BJ (cell line): Measurements from ENCODE around the gene STARD10. TPM values are rescaled to one million over a fixed set of nuclear protein-coding genes. Genes with fewer than 3 reads are reported as not detected.

Experiments
- CTCF ChIA-PET: fragments of 350-600 bp; formaldehyde crosslinking; extraction: SDS; loops from one replicate; lab custom pipeline; 2021; ENCODE audit warnings: antibody characterized with exemption, inconsistent platforms; lab: Yijun Ruan, JAX
- POLR2A ChIA-PET: fragments of 300-600 bp; sonication (Branson Sonifier 250); formaldehyde crosslinking; extraction: SDS; loops from one replicate; lab custom pipeline; 2021; ENCODE audit warnings: antibody characterized with exemption; lab: Charles Lee
- DNase-seq: peaks from one replicate; pipeline ENCODE4 v3.0.0-alpha.2; 2011; ENCODE audit warnings: low read depth
- H3K27me3 ChIP-seq: 2 replicates; pipeline ENCODE4 v1.6.0; 2011; ENCODE audit warnings: low read length; ENCODE audit not compliant: control insufficient read depth, insufficient read depth
- H3K36me3 ChIP-seq: 2 replicates; pipeline ENCODE4 v1.5.1; 2011; ENCODE audit warnings: low read length; ENCODE audit not compliant: control insufficient read depth, insufficient read depth
- H3K4me3 ChIP-seq: 2 replicates; pipeline ENCODE4 v1.5.1; 2011; ENCODE audit warnings: low read depth, mild to moderate bottlenecking, control low read depth, low read length
- CTCF ChIP-seq: IDR thresholded peaks from 2 replicates; pipeline ENCODE4 v1.5.1; 2011; ENCODE audit warnings: low read depth, mild to moderate bottlenecking, control low read depth, inconsistent platforms, low read length, moderate library complexity; ENCODE audit not compliant: insufficient read depth
- polyA plus RNA-seq: library from polyadenylated mRNA; depleted of rRNA; stranded (reverse); fragments of >200 nt; gene quantifications from 2 replicates; pipeline ENCODE4 v1.2.3, GENCODE V29; 2011; rRNA removed
- small RNA-seq: library from RNA; depleted of rRNA; stranded (forward); fragments of <200 nt; gene quantifications from one replicate; pipeline ENCODE3, GENCODE V24; 2012; ENCODE audit warnings: low replicate concordance, low read depth; ENCODE audit not compliant: insufficient read length

Gene STARD10
- polyA plus RNA-seq, 1 experiment = 37.1 TPM

GRCh38 chr11:72707032-72707431 is 86.8 kb downstream of the STARD10 start:
- H3K4me3 ChIP-seq = no peak overlapping the region
- POLR2A ChIA-PET = no interaction called here
- CTCF ChIA-PET = interaction anchor here (1.0 to 1.8 kb wide), 2 partner anchors 18 to 23 kb away, joined by 3 to 4 read pairs; no protein-coding TSS in a partner anchor
- peaks cover 50% of the 10 kb centered on the region for H3K36me3 ChIP-seq
- no peak for DNase-seq
- TF ChIP-seq CTCF = no peak
- no peaks in the 10 kb centered on the region for H3K27me3 ChIP-seq

GRCh38 chr11:72706579-72706978 is 87.3 kb downstream of the STARD10 start:
- H3K4me3 ChIP-seq = no peak overlapping the region
- TF ChIP-seq CTCF = no peak
- DNase-seq = no peak
- POLR2A ChIA-PET = no interaction called here
- H3K36me3 ChIP-seq = peaks cover 52% of the 10 kb centered on the region
- CTCF ChIA-PET = interaction anchor here (1.0 to 1.8 kb wide), 2 partner anchors 18 to 23 kb away, joined by 3 to 4 read pairs; no protein-coding TSS in a partner anchor
- H3K27me3 ChIP-seq = no peaks in the 10 kb centered on the region

- Histone ChIP-seq H3K27me3 (no peaks in the 10 kb centered on the region), H3K36me3 (peaks cover 50% of the 10 kb centered on the region), H3K4me3 (no peak overlapping the region)
- no peak for DNase-seq
- ChIA-PET CTCF (interaction anchor here (1.8 to 5.1 kb wide), 2 partner anchors 19 to 23 kb away, joined by 4 to 43 read pairs; no protein-coding TSS in a partner anchor), POLR2A (no interaction called here)
- no peak for TF ChIP-seq CTCF
These were observed 88.1 kb downstream of the STARD10 start for GRCh38 chr11:72705442-72706365.

- no peak for DNase-seq
- no peak overlapping the region for H3K4me3 ChIP-seq
- POLR2A ChIA-PET = no interaction called here
- no peak for TF ChIP-seq CTCF
- H3K36me3 ChIP-seq = peaks cover 47% of the 10 kb centered on the region
- H3K27me3 ChIP-seq = no peaks in the 10 kb centered on the region
- CTCF ChIA-PET = interaction anchor here (0.6 to 5.1 kb wide), 3 partner anchors 22 to 88 kb away, joined by 3 to 43 read pairs (median 4); no protein-coding TSS in a partner anchor
These were observed 89.0 kb downstream of the STARD10 start for GRCh38 chr11:72704783-72705265.

Small RNA genes lying within 50 kb of the gene (small RNA-seq; reads per million reads assigned to genes)
- gene MIR4692 (not detected), gene RF00019 (not detected)

Other genes with a start within 250 kb of the STARD10 start
- 0.32 and 0.64 TPM in 2 replicates for gene PDE2A, start 119.6 kb downstream of the STARD10 start, polyA plus RNA-seq
- gene ARAP1, start 41.6 kb downstream of the STARD10 start, polyA plus RNA-seq = 47.7 and 74.5 TPM in 2 replicates
- gene ATG16L2, start 20.4 kb upstream of the STARD10 start, polyA plus RNA-seq = 8.3 and 10.1 TPM in 2 replicates